ENCODE results near the gene SLC4A11. TPM values are rescaled to one million over a fixed set of nuclear protein-coding genes. Genes with fewer than 3 reads are reported as not detected.

Gene SLC4A11
- polyA plus RNA-seq, 1 donor from 2014 or later, result 0.19 TPM

DNA sequence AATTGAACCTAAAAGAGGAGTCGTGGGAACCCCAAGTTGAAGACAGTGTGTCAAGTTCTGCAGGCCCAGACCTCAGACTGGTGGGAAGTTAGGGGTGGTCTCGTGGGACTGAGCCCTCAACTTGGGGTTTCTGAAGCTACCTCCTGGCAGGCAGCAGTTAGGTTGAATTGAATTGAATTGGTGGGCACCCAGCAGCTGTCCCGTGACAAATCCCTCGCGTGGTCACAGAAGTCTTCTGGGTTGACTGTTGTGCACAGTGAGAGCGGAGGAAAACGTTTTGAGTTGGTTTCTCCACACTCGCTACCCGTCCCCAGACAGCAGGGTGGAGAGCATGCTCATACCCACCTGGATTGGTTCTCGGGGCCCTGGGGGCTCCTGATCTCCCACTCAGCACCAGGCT lies 12.9 kb downstream of the SLC4A11 start:
- TF ChIP-seq POLR2AphosphoS5 (IDR thresholded peaks at IDR 0.05), result no peak
- TF ChIP-seq RAD21 (conservative IDR thresholded peaks at IDR 0.05), result no peak
- TF ChIP-seq, protein P1, sequence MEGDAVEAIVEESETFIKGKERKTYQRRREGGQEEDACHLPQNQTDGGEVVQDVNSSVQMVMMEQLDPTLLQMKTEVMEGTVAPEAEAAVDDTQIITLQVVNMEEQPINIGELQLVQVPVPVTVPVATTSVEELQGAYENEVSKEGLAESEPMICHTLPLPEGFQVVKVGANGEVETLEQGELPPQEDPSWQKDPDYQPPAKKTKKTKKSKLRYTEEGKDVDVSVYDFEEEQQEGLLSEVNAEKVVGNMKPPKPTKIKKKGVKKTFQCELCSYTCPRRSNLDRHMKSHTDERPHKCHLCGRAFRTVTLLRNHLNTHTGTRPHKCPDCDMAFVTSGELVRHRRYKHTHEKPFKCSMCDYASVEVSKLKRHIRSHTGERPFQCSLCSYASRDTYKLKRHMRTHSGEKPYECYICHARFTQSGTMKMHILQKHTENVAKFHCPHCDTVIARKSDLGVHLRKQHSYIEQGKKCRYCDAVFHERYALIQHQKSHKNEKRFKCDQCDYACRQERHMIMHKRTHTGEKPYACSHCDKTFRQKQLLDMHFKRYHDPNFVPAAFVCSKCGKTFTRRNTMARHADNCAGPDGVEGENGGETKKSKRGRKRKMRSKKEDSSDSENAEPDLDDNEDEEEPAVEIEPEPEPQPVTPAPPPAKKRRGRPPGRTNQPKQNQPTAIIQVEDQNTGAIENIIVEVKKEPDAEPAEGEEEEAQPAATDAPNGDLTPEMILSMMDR (IDR thresholded peaks at IDR 0.05; ENCODE audit: poor library complexity, severe bottlenecking), result no peak
- TF ChIP-seq EZH2 (IDR thresholded peaks at IDR 0.05; ENCODE audit: borderline replicate concordance, insufficient read depth, low read length, poor library complexity, severe bottlenecking), result no peak
- no peak for TF ChIP-seq REST (IDR thresholded peaks at IDR 0.05; ENCODE audit: borderline replicate concordance)
- TF ChIP-seq MXI1 (conservative IDR thresholded peaks at IDR 0.05; ENCODE audit: poor library complexity, severe bottlenecking), result no peak
- Histone ChIP-seq H3K9me2 (ENCODE audit: insufficient read depth, low read length) (no peaks in the 10 kb centered on the region), H3K4me2 (ENCODE audit: low read length) (no peak overlapping the region), H3K27me3 (ENCODE audit: insufficient read depth, low read depth, low read length) (no peaks in the 10 kb centered on the region), H3K4me3 (ENCODE audit: low read length) (no peak overlapping the region), H2AFZ (ENCODE audit: low read depth, low read length) (no peak overlapping the region), H3F3A (ENCODE audit: insufficient read depth, low read length, poor library complexity, severe bottlenecking) (no peaks in the 10 kb centered on the region), H3K27ac (ENCODE audit: low read length) (no peak overlapping the region), H3K79me2 (replicated peaks; ENCODE audit: insufficient read depth, low read length) (no peaks in the 10 kb centered on the region), H3K36me3 (ENCODE audit: insufficient read depth, low read length) (no peaks in the 10 kb centered on the region), H3K9ac (ENCODE audit: low read length) (no peak overlapping the region), H4K20me1 (ENCODE audit: insufficient read depth) (no peaks in the 10 kb centered on the region), H3K9me3 (ENCODE audit: low read length) (no peaks in the 10 kb centered on the region)

DNA sequence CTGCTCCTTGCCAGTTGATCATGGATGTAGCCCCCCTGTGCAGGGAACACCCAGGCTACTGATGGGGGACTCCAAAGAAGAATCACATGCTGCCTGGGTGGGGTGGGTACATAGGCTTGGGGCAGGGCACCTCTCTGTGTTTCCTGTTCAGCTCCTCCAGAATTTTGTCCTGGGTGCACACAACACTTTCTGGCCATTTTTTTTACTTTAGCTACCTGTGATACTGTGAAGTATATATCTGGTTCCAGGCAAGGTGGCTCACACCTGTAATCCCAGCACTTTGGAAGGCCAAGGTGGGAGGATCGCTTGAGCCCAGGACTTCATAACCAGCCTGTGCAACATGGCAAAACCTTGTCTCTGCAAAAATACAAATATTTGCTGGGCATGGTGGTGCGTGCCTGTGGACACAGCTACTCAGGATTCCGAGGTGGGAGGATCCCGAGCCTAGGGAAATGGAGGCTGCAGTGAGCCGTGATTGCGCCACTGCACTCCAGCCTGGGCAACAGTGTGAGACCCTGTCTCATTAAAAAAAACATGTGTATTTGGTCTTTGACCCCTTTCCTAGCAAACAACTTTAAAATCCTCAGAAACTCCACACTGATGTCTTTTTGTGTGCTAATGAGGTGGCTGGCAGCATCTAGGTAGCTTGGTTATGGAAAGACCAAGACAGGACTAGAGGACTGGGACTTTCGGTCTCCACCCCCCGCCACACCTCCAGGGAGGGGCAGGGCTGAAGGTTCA lies 14.1 kb downstream of the SLC4A11 start:
- no peak overlapping the region for H3K27ac ChIP-seq (ENCODE audit: low read length)
- TF ChIP-seq EZH2 (IDR thresholded peaks at IDR 0.05; ENCODE audit: borderline replicate concordance, insufficient read depth, low read length, poor library complexity, severe bottlenecking), result no peak
- no peak for TF ChIP-seq MXI1 (conservative IDR thresholded peaks at IDR 0.05; ENCODE audit: poor library complexity, severe bottlenecking)
- no peak for TF ChIP-seq TAF1 (IDR thresholded peaks at IDR 0.05; ENCODE audit: low read depth)
- no peak for TF ChIP-seq RAD21 (conservative IDR thresholded peaks at IDR 0.05)
- TF ChIP-seq SMC3 (conservative IDR thresholded peaks at IDR 0.05; ENCODE audit: poor library complexity), result no peak
- TF ChIP-seq REST (IDR thresholded peaks at IDR 0.05; ENCODE audit: borderline replicate concordance), result no peak
- TF ChIP-seq POLR2AphosphoS5 (IDR thresholded peaks at IDR 0.05), result no peak
- H3K9ac ChIP-seq (ENCODE audit: low read length), result no peak overlapping the region
- H3K9me3 ChIP-seq (ENCODE audit: low read length), result no peaks in the 10 kb centered on the region
- H3F3A ChIP-seq (ENCODE audit: insufficient read depth, low read length, poor library complexity, severe bottlenecking), result no peaks in the 10 kb centered on the region
- H3K36me3 ChIP-seq (ENCODE audit: insufficient read depth, low read length), result no peaks in the 10 kb centered on the region
- no peak overlapping the region for H3K4me3 ChIP-seq (ENCODE audit: low read length)
- H3K9me2 ChIP-seq (ENCODE audit: insufficient read depth, low read length), result no peaks in the 10 kb centered on the region
- H2AFZ ChIP-seq (ENCODE audit: low read depth, low read length), result no peak overlapping the region
- H3K27me3 ChIP-seq (ENCODE audit: insufficient read depth, low read depth, low read length), result no peaks in the 10 kb centered on the region
- no peaks in the 10 kb centered on the region for H4K20me1 ChIP-seq (ENCODE audit: insufficient read depth)
- no peaks in the 10 kb centered on the region for H3K79me2 ChIP-seq (replicated peaks; ENCODE audit: insufficient read depth, low read length)
- H3K4me2 ChIP-seq (ENCODE audit: low read length), result no peak overlapping the region
